Measurements from ENCODE around the gene KRR1.
"Not testable (repeated sequence)": the region's sequence is repeated elsewhere in the genome, so short reads cannot be mapped to it uniquely, and the experiment has no call there.

Gene KRR1

DNA sequence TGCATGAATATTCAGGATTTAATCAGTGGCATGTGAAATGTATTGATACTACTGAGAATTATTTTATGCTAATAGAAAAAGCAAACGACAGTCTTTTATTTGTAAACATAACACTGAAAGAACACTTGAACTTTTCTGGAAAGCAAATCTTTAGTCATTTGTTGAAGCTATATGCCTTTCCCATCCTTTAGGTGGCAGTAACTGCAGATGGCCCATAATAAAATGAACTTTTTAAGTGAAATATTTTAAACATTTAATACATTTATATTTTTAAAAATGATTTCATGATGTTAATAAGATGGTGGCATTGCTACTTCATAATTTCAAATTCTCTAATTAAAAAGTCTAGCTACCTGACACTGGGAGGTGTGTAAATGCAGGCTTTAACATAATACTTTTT, 13.9 kb upstream of the KRR1 start:
- 67% methylated on average over 1 of the region's 1 CpG for WGBS

GRCh38 chr12:75522124-75522523, 10.7 kb upstream of the KRR1 start:
- H3K27ac ChIP-seq (ENCODE audit: low read depth, low read length); H3K27me3 ChIP-seq (ENCODE audit: insufficient read depth, low read length); H3K9me3 ChIP-seq (ENCODE audit: insufficient read depth, low read depth, low read length); H3K36me3 ChIP-seq (ENCODE audit: insufficient read depth, low read length); H3K9ac ChIP-seq (ENCODE audit: low read depth, low read length); H3K4me1 ChIP-seq (ENCODE audit: insufficient read depth, low read length); H3K4me3 ChIP-seq (ENCODE audit: low read length): not testable (repeated sequence)
- WGBS: 94% methylated on average over 5 of the region's 5 CpGs

More for the DNA sequence above, 13.9 kb upstream of the KRR1 start:
- no peaks in the 10 kb centered on the region for H3K36me3 ChIP-seq (ENCODE audit: insufficient read depth, low read length)
- no peak overlapping the region for H3K9ac ChIP-seq (ENCODE audit: low read depth, low read length)
- peaks cover 4% of the 10 kb centered on the region; the same call in 1 of the 2 replicates for H3K4me1 ChIP-seq (ENCODE audit: insufficient read depth, low read length)
- no peak overlapping the region for H3K27ac ChIP-seq (ENCODE audit: low read depth, low read length)
- H3K9me3 ChIP-seq (ENCODE audit: insufficient read depth, low read depth, low read length): peaks cover 3% of the 10 kb centered on the region; the same call in 1 of the 2 replicates
- no peaks in the 10 kb centered on the region for H3K27me3 ChIP-seq (ENCODE audit: insufficient read depth, low read length)
- no peak overlapping the region for H3K4me3 ChIP-seq (ENCODE audit: low read length)

- not testable (repeated sequence) for H3K4me3 ChIP-seq (ENCODE audit: low read length); H3K27me3 ChIP-seq (ENCODE audit: insufficient read depth, low read length); H3K36me3 ChIP-seq (ENCODE audit: insufficient read depth, low read length); H3K9ac ChIP-seq (ENCODE audit: low read depth, low read length); H3K9me3 ChIP-seq (ENCODE audit: insufficient read depth, low read depth, low read length); H3K27ac ChIP-seq (ENCODE audit: low read depth, low read length); H3K4me1 ChIP-seq (ENCODE audit: insufficient read depth, low read length)
These were observed 9.8 kb upstream of the KRR1 start for GRCh38 chr12:75521224-75521623.

DNA sequence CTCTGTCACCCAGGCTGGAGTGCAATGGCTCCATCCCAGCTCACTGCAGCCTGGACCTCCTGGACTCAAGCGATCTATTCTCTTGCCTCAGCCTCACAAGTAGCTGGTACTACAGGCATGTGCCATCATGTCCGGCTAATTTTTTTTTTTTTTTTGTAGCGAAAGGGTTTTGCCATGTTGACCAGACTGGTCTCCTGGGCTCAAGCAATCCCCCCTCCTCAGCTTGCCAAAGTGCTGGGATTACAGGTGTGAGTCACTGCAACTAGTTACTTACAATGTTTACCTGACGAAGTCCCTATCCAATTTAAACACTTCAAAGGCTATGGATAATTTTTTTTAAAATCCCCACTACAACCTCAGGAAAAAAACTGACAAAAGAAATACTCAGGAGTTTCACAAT, 1.8 kb downstream of the KRR1 start:
- Histone ChIP-seq H3K4me1 (ENCODE audit: insufficient read depth, low read length) (peaks cover 10% of the 10 kb centered on the region; the same call in 1 of the 2 replicates), H3K9ac (ENCODE audit: low read depth, low read length) (no peak overlapping the region), H3K9me3 (ENCODE audit: insufficient read depth, low read depth, low read length) (no peaks in the 10 kb centered on the region), H3K4me3 (ENCODE audit: low read length) (peak overlapping the region; percentile 86), H3K27me3 (ENCODE audit: insufficient read depth, low read length) (no peaks in the 10 kb centered on the region), H3K27ac (ENCODE audit: low read depth, low read length) (no peak overlapping the region), H3K36me3 (ENCODE audit: insufficient read depth, low read length) (peaks cover 42% of the 10 kb centered on the region)
- WGBS: 80% methylated on average over 2 of the region's 4 CpGs

DNA sequence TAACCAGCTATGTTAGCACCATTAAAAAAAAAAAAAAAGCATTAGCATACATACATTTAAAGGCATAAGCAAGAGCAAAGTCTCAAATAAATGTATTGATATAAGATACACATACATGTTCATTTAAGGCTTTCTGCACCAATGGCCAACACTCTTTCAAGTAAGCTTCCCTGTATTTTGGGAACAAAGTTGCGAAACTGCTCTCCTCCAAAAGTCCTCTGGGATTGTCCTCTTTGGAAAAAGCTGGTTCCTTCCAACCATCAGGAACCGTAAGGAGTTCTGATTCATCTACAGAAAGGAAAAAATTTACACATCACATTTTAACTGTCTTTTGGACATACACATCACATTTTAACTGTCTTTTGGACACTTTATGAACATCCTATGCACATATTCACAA, 3.2 kb downstream of the KRR1 start:
- H3K27ac ChIP-seq (ENCODE audit: low read depth, low read length): no peak overlapping the region
- H3K36me3 ChIP-seq (ENCODE audit: insufficient read depth, low read length): peaks cover 57% of the 10 kb centered on the region
- no peaks in the 10 kb centered on the region for H3K27me3 ChIP-seq (ENCODE audit: insufficient read depth, low read length)
- no peak overlapping the region for H3K4me3 ChIP-seq (ENCODE audit: low read length)
- peaks cover 10% of the 10 kb centered on the region; the same call in 1 of the 2 replicates for H3K4me1 ChIP-seq (ENCODE audit: insufficient read depth, low read length)
- H3K9ac ChIP-seq (ENCODE audit: low read depth, low read length): no peak overlapping the region
- no peaks in the 10 kb centered on the region for H3K9me3 ChIP-seq (ENCODE audit: insufficient read depth, low read depth, low read length)
- WGBS: 97% methylated on average over 2 of the region's 2 CpGs

DNA sequence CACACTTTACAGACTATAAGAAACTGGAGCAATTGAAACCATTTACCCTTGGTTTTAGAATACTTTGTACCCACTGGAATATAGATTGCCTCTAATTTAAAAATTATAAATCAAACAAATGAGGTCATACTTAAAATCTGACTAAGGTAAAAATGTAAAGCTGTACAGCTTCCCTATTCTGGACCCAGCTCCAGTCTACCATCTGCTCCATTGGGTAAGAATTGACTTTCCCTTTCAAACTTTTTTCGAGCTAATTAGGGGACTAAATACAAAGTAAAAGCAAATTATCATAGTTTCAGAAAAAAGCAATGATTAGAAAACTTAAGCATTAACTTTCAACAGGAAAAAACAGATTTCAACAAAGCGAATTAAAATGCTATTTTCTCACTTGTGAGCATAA, 4.3 kb downstream of the KRR1 start:
- peaks cover 68% of the 10 kb centered on the region for H3K36me3 ChIP-seq (ENCODE audit: insufficient read depth, low read length)
- H3K27me3 ChIP-seq (ENCODE audit: insufficient read depth, low read length): no peaks in the 10 kb centered on the region
- H3K9ac ChIP-seq (ENCODE audit: low read depth, low read length): no peak overlapping the region
- H3K4me3 ChIP-seq (ENCODE audit: low read length): no peak overlapping the region
- H3K9me3 ChIP-seq (ENCODE audit: insufficient read depth, low read depth, low read length): no peaks in the 10 kb centered on the region
- WGBS: 90% methylated on average over 2 of the region's 2 CpGs
- no peak overlapping the region for H3K27ac ChIP-seq (ENCODE audit: low read depth, low read length)
- H3K4me1 ChIP-seq (ENCODE audit: insufficient read depth, low read length): peaks cover 10% of the 10 kb centered on the region; the same call in 1 of the 2 replicates

DNA sequence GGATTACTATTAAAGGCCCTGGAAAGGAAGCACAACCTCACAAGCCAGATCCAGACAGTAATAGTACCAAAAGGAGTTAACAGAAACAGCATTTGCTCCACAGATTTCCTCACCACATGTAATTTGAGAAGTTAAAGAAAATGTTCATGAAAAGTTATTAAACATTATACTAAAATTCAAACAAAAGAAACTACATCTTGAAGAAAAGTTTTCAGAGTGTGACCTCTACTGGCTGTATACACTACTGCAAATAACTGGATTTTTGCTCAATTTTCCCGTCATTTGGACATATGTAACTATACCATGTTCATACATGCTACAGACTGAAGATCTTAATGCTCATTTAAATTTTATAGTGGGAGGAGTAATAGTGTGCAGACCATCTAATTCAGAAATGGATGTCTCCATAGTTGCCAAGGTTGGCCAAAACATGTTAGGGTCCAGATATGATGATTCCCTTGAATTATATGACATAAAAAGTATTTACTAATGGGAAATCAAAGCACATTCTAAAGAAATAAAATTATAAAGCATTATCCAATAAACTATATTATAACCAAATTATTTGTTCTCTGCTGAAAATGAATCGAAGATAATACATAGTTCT, 5.6 kb downstream of the KRR1 start:
- Histone ChIP-seq H3K27ac (ENCODE audit: low read depth, low read length) (no peak overlapping the region), H3K9ac (ENCODE audit: low read depth, low read length) (no peak overlapping the region)
- WGBS: 94% methylated on average over 2 of the region's 2 CpGs

DNA sequence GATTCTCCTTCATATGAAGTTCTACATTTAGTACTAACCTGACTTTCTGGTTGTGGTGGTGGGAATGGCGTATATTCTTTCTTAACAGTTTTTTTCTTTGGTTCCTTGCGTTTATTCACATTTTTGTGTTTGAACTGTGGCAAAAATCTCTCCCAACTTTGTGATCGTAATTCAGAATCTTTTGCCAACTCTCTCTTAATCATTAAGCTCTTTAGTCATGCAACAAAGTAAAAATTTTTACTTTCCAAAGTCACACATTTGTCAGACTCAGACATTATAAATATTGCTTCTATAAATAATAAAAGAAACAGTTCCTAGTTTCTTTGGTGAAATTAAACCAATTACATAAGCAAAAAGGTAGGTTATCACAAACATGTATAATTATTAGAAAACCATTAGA, 7.5 kb downstream of the KRR1 start:
- WGBS: 90% methylated on average over 3 of the region's 3 CpGs
- Histone ChIP-seq H3K9me3 (ENCODE audit: insufficient read depth, low read depth, low read length) (no peaks in the 10 kb centered on the region), H3K9ac (ENCODE audit: low read depth, low read length) (no peak overlapping the region), H3K4me3 (ENCODE audit: low read length) (no peak overlapping the region), H3K27me3 (ENCODE audit: insufficient read depth, low read length) (no peaks in the 10 kb centered on the region), H3K27ac (ENCODE audit: low read depth, low read length) (no peak overlapping the region), H3K36me3 (ENCODE audit: insufficient read depth, low read length) (peaks cover 100% of the 10 kb centered on the region), H3K4me1 (ENCODE audit: insufficient read depth, low read length) (no peaks in the 10 kb centered on the region)

More for the DNA sequence above, 5.6 kb downstream of the KRR1 start:
- Histone ChIP-seq H3K9me3 (ENCODE audit: insufficient read depth, low read depth, low read length) (no peaks in the 10 kb centered on the region), H3K36me3 (ENCODE audit: insufficient read depth, low read length) (peaks cover 80% of the 10 kb centered on the region), H3K27me3 (ENCODE audit: insufficient read depth, low read length) (no peaks in the 10 kb centered on the region), H3K4me3 (ENCODE audit: low read length) (no peak overlapping the region), H3K4me1 (ENCODE audit: insufficient read depth, low read length) (peaks cover 10% of the 10 kb centered on the region; the same call in 1 of the 2 replicates)

DNA sequence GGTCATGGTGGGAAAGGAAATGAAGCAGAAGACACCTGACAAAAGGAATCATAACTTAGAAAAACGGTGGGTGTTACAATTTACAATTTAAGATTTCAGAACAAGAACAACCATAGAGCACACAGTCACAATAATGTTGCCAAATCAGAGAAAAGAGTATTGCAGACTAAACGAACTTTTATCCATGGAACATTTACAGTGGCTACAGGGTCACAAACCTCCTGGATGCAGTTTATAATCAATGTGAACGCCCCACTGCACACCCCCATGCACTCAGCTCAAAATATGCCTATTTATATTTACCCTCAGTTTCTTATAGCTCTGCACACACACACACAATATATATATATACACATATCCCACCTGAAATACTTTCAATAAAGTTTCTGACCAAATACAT, 8.0 kb downstream of the KRR1 start:
- Histone ChIP-seq H3K27me3 (ENCODE audit: insufficient read depth, low read length) (no peaks in the 10 kb centered on the region), H3K36me3 (ENCODE audit: insufficient read depth, low read length) (peaks cover 100% of the 10 kb centered on the region), H3K9me3 (ENCODE audit: insufficient read depth, low read depth, low read length) (no peaks in the 10 kb centered on the region), H3K9ac (ENCODE audit: low read depth, low read length) (no peak overlapping the region), H3K4me3 (ENCODE audit: low read length) (no peak overlapping the region), H3K27ac (ENCODE audit: low read depth, low read length) (no peak overlapping the region), H3K4me1 (ENCODE audit: insufficient read depth, low read length) (no peaks in the 10 kb centered on the region)
- WGBS: 89% methylated on average over 3 of the region's 3 CpGs

- WGBS: 89% methylated on average over 2 of the region's 2 CpGs
- H3K27me3 ChIP-seq (ENCODE audit: insufficient read depth, low read length): no peaks in the 10 kb centered on the region
- H3K36me3 ChIP-seq (ENCODE audit: insufficient read depth, low read length): peaks cover 21% of the 10 kb centered on the region
- no peaks in the 10 kb centered on the region for H3K9me3 ChIP-seq (ENCODE audit: insufficient read depth, low read depth, low read length)
- H3K4me3 ChIP-seq (ENCODE audit: low read length): no peak overlapping the region
- no peak overlapping the region for H3K27ac ChIP-seq (ENCODE audit: low read depth, low read length)
- no peak overlapping the region for H3K9ac ChIP-seq (ENCODE audit: low read depth, low read length)
- H3K4me1 ChIP-seq (ENCODE audit: insufficient read depth, low read length): peaks cover 4% of the 10 kb centered on the region; the same call in 1 of the 2 replicates
These were observed 20.2 kb downstream of the KRR1 start for GRCh38 chr12:75491169-75491568.

- H3K27me3 ChIP-seq (ENCODE audit: insufficient read depth, low read length): no peaks in the 10 kb centered on the region
- H3K4me1 ChIP-seq (ENCODE audit: insufficient read depth, low read length): peaks cover 9% of the 10 kb centered on the region
- H3K27ac ChIP-seq (ENCODE audit: low read depth, low read length): no peak overlapping the region
- no peak overlapping the region for H3K9ac ChIP-seq (ENCODE audit: low read depth, low read length)
- no peaks in the 10 kb centered on the region for H3K9me3 ChIP-seq (ENCODE audit: insufficient read depth, low read depth, low read length)
- no peak overlapping the region for H3K4me3 ChIP-seq (ENCODE audit: low read length)
- H3K36me3 ChIP-seq (ENCODE audit: insufficient read depth, low read length): peaks cover 9% of the 10 kb centered on the region; the same call in 1 of the 2 replicates
- 78% methylated on average over 7 of the region's 7 CpGs for WGBS
These were observed 21.7 kb downstream of the KRR1 start for GRCh38 chr12:75489613-75490210.
